ENCODE measurements around the gene PIGU. TPM values are rescaled to one million over a fixed set of nuclear protein-coding genes. Genes with fewer than 3 reads are reported as not detected.

The PIGU gene
- total RNA-seq, 2 experiments from 2014 or later = 17.0 to 19.1 TPM

DNA sequence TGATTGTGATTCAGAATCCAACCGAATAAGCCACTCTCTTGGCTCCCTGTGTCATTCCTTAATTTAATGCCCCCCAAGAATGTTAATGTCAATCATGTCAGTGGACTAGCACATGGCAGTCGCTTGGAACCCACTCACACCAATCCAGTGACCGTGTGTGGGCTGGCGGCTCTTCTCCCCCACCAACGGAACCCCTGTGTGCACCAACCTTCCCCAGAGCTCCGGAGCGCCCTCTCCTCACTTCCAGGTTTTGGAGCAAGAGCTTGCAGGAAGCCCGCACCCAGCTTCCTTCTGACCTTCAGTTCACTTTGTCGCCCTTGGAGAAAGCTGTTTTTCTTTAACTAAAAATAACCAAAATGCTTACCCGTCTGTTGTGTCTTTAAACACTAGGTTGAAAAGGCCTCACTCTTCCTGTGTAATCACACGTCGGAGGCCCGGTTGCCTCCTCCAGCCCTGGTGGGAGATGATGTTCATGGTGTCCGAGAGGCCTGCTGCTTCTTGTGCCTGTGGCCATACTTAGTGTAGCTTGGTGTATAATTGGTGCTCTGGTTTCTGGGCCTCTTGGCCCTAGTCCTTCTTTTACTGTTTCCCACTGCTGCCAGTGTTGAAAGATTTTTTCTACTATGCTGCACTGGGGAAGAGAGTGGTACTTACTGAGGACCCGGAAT lies 136.2 kb downstream of the PIGU start:
- no peak for DNase-seq
- no peaks in the 10 kb centered on the region for H3K27me3 Mint-ChIP-seq
- no peaks in the 10 kb centered on the region for H3K9me3 Mint-ChIP-seq
- H3K4me1 Mint-ChIP-seq = peaks cover 9% of the 10 kb centered on the region
- H3K27ac Mint-ChIP-seq = no peak overlapping the region
- H3K4me3 Mint-ChIP-seq = no peak overlapping the region
- POLR2A ChIA-PET = no interaction called here
- ATAC-seq (ENCODE audit: low read depth) = no peak
- H3K36me3 Mint-ChIP-seq = peaks cover 2% of the 10 kb centered on the region

DNA sequence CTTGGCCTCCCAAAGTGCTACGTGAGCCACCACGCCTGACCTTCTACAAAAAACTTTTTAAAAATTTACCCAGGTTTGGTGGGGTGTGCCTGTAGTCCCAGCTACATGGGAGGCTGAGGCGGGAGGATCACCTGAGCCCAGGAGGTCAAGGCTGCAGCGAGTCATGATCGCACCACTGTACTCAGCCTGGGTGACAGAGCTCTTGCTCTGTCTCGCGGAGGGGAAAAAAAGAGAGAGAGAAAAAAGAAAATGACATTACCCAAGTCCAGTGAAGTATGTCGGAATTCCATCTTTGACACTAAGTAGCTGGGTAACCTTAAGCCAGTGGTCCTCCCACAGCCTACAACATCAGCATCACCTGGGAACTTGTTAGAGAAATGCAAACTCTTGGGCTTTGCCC lies 137.1 kb downstream of the PIGU start:
- DNase-seq = no peak
- Mint-ChIP-seq H3K4me3 (no peak overlapping the region), H3K27ac (no peak overlapping the region), H3K4me1 (peaks cover 9% of the 10 kb centered on the region), H3K9me3 (no peaks in the 10 kb centered on the region), H3K36me3 (peaks cover 2% of the 10 kb centered on the region), H3K27me3 (no peaks in the 10 kb centered on the region)
- POLR2A ChIA-PET = no interaction called here
- ATAC-seq (ENCODE audit: low read depth) = no peak

DNA sequence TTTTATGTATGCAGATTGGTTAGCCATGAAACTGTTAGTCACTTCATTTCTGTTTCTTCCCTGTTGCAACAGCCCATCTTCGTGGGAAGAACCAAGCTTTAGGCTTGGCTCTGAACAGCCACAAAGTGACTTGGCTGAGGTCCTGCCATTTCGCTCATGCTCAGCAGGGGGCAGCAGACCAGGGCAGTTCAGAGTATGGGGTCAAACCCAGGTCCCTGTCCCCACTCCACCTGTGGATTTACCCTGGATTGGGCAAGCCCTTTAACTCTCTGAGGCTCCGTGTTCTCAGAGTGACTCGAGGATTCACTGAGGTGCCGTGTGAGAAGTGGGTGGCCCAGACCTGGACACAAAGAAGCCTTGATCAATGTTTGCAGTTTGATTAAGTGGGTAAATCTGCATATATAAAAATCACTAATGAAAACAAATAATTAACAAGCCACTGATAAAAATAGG lies 138.2 kb downstream of the PIGU start:
- Mint-ChIP-seq H3K9me3 (no peaks in the 10 kb centered on the region), H3K36me3 (peaks cover 5% of the 10 kb centered on the region), H3K27me3 (no peaks in the 10 kb centered on the region), H3K27ac (no peak overlapping the region), H3K4me1 (peaks cover 5% of the 10 kb centered on the region), H3K4me3 (no peak overlapping the region)
- ATAC-seq (ENCODE audit: low read depth) (peak; percentile 56), DNase-seq (peak; percentile 56)
- POLR2A ChIA-PET = no interaction called here

DNA sequence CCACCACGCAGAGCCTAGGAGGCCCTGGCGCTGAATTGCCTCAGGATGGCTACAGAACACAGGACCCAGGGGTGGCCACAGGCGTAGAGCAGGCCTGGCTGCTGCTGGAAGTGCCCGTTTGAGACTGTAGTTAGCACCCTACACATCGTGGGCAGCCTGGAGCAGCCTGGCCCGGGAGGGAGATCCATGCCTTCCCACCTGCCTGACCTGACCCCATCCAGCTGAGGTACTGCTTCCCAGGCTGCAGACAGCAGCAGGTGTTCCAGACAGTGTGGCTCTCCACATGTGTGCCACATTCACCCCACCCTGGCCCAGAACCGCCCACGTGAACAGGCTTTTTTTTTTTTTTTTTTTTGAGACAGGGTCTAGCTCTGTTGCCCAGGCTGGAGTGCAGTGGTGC lies 139.2 kb downstream of the PIGU start:
- no peak overlapping the region for H3K4me3 Mint-ChIP-seq
- H3K4me1 Mint-ChIP-seq = peaks cover 5% of the 10 kb centered on the region
- peaks cover 5% of the 10 kb centered on the region for H3K36me3 Mint-ChIP-seq
- H3K9me3 Mint-ChIP-seq = no peaks in the 10 kb centered on the region
- ATAC-seq (ENCODE audit: low read depth) = no peak
- DNase-seq = no peak
- no peaks in the 10 kb centered on the region for H3K27me3 Mint-ChIP-seq
- POLR2A ChIA-PET = no interaction called here
- no peak overlapping the region for H3K27ac Mint-ChIP-seq

DNA sequence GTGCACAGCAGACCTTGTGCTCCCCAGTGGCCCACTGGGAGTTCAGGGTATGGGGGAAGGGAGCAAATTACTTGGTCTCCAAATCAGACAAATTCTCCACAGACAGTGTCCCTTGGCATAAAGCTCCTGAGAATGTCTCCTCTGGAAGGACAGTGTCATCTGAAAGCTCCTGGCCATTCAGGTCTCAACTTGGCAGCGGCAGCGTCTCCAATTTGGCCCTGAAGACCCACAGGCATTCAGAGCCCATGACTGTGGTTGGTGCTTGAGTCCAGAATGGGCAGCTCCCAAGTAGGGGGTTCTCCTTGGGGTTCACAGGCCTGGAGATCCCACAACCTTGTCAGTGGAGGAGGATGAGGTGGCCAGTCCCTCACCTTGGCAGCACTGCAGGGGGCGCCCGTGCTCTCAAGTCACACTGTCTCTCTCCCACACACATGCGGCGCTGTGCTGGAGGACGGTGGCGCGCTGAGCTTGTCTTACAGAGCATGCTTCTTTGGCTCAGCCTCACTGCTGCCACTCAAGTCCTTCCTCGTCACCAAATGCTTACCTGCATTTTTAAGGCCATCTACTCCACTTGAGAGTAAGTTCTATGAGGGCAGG lies 140.0 kb downstream of the PIGU start:
- POLR2A ChIA-PET = interaction anchor here (0.7 kb wide), 1 partner anchor 174 kb away, joined by 4 read pairs; the partner anchor contains the start of gene ITCH
- peaks cover 5% of the 10 kb centered on the region for H3K4me1 Mint-ChIP-seq

DNA sequence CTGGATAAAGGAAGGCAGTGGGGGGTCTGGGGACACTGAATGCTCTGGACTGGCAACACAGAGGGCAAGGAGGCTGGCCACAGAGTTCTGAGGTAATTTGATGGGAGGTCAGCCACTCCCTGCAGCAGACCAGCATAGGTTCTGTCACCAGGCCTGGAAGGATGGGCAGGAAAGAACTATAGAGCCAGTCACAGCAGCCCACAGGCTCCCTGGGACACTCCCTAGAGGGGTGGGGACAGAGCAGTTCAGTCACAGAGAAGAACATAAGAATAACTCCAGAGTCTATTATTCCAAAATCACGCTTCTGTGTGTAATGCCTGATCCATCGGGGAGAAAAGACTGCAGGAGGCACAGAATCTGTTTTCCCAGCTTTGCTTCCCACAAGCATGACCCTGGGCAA lies 141.0 kb downstream of the PIGU start:
- no peak overlapping the region for H3K27ac Mint-ChIP-seq
- DNase-seq (peak; percentile 6), ATAC-seq (ENCODE audit: low read depth) (no peak)
- no peaks in the 10 kb centered on the region for H3K9me3 Mint-ChIP-seq
- no peaks in the 10 kb centered on the region for H3K27me3 Mint-ChIP-seq
- peaks cover 1% of the 10 kb centered on the region for H3K4me1 Mint-ChIP-seq
- no peak overlapping the region for H3K4me3 Mint-ChIP-seq
- peaks cover 5% of the 10 kb centered on the region for H3K36me3 Mint-ChIP-seq
- POLR2A ChIA-PET = no interaction called here

More for the DNA sequence above, 140.0 kb downstream of the PIGU start:
- Mint-ChIP-seq H3K27ac (no peak overlapping the region), H3K36me3 (peaks cover 5% of the 10 kb centered on the region), H3K27me3 (no peaks in the 10 kb centered on the region), H3K4me3 (no peak overlapping the region), H3K9me3 (no peaks in the 10 kb centered on the region)
- ATAC-seq (ENCODE audit: low read depth) = peak; percentile 55
- DNase-seq = peak; percentile 46

DNA sequence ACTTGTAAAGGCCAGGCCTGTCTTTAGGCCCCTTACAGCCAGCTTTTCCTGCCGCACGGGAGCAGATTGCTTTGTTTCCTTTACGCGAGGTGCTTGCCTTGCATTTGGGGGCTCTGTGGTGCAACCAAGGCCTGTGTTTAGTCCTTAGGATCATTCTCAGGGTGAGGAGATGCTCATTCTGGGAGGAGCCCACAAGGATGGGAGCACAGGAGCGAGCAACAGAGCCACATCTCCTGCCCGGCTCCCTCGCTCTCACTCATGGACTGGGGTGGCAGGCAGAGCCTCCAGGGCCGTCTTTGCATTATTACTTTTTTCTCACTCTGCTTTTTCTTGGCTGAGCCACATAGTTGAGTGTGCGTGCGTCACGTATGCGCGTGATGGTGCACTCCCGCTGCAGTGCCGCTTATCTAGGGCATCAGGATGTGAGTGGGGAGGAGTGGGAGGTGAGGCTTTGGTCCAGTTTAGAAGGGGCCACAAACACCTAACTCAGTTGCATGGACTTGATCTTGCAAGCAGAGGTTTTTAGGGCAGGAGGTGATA lies 141.5 kb downstream of the PIGU start:
- H3K27me3 Mint-ChIP-seq = no peaks in the 10 kb centered on the region
- no peak for ATAC-seq (ENCODE audit: low read depth)
- H3K9me3 Mint-ChIP-seq = no peaks in the 10 kb centered on the region
- H3K36me3 Mint-ChIP-seq = peaks cover 4% of the 10 kb centered on the region
- H3K27ac Mint-ChIP-seq = no peak overlapping the region
- H3K4me1 Mint-ChIP-seq = peaks cover 1% of the 10 kb centered on the region
- no peak overlapping the region for H3K4me3 Mint-ChIP-seq
- POLR2A ChIA-PET = no interaction called here
- peak; percentile 11 for DNase-seq

DNA sequence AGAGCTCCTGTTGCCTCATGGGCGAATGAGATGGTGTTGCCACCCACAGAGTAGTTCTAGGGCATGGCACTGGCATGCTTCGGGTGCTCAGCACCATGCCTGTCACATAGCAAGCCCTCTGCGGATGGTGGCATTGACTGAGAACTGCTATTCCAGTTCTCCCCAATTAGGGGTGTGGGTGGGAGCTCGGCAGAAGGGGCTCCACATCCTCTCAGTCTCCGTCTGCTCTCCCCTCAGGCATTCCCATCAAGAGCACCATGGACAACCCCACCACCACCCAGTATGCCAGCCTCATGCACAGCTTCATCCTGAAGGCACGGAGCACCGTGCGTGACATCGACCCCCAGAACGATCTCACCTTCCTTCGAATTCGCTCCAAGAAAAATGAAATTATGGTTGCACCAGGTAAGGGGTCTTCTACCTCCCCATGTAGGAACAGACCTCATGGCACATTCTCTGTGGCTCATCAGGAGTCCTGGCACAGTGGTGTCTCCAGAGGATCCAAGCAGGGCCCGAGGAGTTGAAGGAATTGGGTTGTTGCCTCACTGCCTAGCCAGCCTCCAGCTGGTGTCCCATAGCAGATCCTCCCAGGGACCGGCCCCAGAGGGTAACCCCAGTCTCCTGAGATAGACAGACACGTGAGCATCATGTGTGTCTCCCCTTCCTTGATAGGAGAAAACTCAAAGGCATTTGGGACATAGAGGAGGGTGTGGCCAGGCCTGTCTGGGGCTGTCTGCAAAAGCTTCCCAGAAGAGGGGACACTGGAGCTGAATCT lies 142.3 kb downstream of the PIGU start:
- peaks cover 1% of the 10 kb centered on the region for H3K4me1 Mint-ChIP-seq
- no peak overlapping the region for H3K4me3 Mint-ChIP-seq
- no peak overlapping the region for H3K27ac Mint-ChIP-seq
- H3K27me3 Mint-ChIP-seq = no peaks in the 10 kb centered on the region
- DNase-seq = no peak
- POLR2A ChIA-PET = interaction anchor here (1.1 kb wide), 1 partner anchor 17 kb away, joined by 5 read pairs; no protein-coding TSS in a partner anchor
- peaks cover 3% of the 10 kb centered on the region for H3K36me3 Mint-ChIP-seq
- no peak for ATAC-seq (ENCODE audit: low read depth)
- H3K9me3 Mint-ChIP-seq = no peaks in the 10 kb centered on the region

DNA sequence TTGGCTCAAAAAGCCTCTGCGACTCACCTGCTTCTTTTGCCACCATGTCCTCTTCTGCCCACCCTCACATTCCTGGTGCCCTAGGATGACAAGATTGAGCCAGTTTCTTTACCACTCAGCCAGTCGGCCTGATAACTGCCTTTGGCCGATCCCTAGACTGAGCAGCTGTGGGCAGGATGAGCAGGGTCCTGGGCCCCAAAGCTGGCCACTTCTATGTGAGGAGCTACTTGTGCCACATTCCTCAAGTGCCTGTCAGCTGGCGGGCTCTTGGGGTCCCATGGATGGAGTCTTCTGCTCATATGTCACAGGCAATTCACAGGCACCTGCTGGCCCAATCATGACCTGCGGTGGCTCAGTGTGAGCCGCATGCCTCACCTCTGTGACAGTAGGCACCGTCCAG lies 144.1 kb downstream of the PIGU start:
- no peaks in the 10 kb centered on the region for H3K27me3 Mint-ChIP-seq
- POLR2A ChIA-PET = no interaction called here
- H3K27ac Mint-ChIP-seq = no peak overlapping the region
- ATAC-seq (ENCODE audit: low read depth) = no peak
- H3K4me1 Mint-ChIP-seq = peaks cover 1% of the 10 kb centered on the region
- DNase-seq = no peak
- no peak overlapping the region for H3K4me3 Mint-ChIP-seq
- H3K36me3 Mint-ChIP-seq = peaks cover 5% of the 10 kb centered on the region
- H3K9me3 Mint-ChIP-seq = no peaks in the 10 kb centered on the region

DNA sequence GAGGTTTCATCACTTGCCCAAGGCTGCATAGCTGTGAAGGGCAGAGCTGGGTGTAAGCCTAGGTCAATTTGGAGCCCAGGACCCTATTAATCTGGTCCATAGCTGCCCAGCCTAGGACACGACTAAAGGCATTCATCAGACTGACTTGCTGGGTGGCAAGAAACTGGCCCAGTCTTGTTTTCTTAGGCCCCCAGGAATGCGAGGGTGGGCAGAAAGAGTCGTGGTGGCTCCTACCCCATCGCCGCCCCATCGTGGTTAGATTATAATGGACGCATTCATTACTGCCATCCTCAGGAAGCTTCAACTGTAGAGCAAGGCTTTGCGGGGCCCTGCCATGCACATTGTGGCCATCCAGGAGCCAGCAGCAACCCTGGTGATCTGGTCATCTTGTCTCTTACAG lies 144.6 kb downstream of the PIGU start:
- no peak for DNase-seq
- no peak overlapping the region for H3K27ac Mint-ChIP-seq
- no peak for ATAC-seq (ENCODE audit: low read depth)
- H3K4me3 Mint-ChIP-seq = no peak overlapping the region
- H3K4me1 Mint-ChIP-seq = peaks cover 1% of the 10 kb centered on the region
- H3K9me3 Mint-ChIP-seq = no peaks in the 10 kb centered on the region
- POLR2A ChIA-PET = no interaction called here
- no peaks in the 10 kb centered on the region for H3K27me3 Mint-ChIP-seq
- peaks cover 5% of the 10 kb centered on the region for H3K36me3 Mint-ChIP-seq

DNA sequence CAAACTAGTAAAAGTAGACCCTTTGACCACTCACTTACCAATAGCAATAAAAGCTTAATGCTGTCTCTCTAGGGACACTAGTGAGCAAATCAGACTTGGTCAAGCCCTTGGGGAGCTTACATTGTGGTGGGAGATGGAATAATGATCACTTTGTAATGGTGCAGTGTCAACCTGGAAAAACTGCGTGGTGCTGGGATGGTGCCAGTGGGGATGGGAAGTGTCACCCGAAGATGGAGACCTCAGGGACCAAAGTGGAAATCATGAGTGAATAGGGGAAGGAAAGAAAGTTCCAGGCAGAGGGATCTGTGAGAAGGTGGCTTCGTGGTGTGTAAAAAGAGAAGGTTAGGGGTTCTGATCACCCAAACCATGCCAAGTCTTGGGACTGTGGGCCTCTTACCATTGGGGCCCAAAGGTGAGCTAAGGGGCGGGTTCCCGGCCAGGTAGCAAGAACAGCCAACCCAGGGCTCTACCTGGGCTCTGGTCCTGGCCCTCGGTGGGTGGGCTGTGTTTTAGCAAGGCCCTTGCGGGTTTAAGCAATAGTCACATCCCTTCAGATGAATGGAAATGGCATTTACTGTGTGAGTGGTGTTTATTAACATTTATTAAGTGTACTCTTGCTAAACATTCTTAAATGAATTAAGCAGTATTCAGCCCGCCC lies 145.2 kb downstream of the PIGU start:
- H3K27ac Mint-ChIP-seq = no peak overlapping the region
- no peaks in the 10 kb centered on the region for H3K9me3 Mint-ChIP-seq
- peaks cover 7% of the 10 kb centered on the region for H3K36me3 Mint-ChIP-seq
- POLR2A ChIA-PET = interaction anchor here (0.9 to 2.0 kb wide), 3 partner anchors 13 to 219 kb away, joined by 4 to 9 read pairs (median 4); partner anchors contain the start of gene DYNLRB1
- no peak for DNase-seq
- peaks cover 1% of the 10 kb centered on the region for H3K4me1 Mint-ChIP-seq
- ATAC-seq (ENCODE audit: low read depth) = no peak
- no peak overlapping the region for H3K4me3 Mint-ChIP-seq
- H3K27me3 Mint-ChIP-seq = no peaks in the 10 kb centered on the region

DNA sequence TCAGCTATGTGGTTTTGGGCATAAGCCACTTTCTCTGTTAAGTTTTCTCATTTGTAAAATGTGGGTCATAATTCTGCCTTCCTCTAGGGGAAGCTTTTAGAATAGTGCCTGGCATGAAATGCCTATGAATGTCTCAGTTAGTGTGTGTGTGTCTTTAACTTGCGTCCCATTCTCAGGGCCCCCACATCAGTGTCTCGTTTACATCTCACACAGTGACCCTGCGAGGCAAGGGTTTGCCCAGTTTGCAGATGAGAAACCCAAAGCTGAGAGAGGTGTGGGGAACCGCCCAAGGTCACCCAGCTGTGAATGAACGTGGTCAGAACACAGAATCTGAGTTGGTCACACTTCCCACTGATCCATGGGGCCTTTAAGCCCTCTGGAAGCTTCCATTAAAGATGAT lies 146.6 kb downstream of the PIGU start:
- Mint-ChIP-seq H3K27me3 (no peaks in the 10 kb centered on the region), H3K27ac (no peak overlapping the region), H3K4me1 (peaks cover 1% of the 10 kb centered on the region), H3K9me3 (no peaks in the 10 kb centered on the region), H3K4me3 (no peak overlapping the region), H3K36me3 (peaks cover 11% of the 10 kb centered on the region)
- ATAC-seq (ENCODE audit: low read depth) (no peak), DNase-seq (peak; percentile 6)
- POLR2A ChIA-PET = interaction anchor here (1.1 to 2.0 kb wide), 2 partner anchors 14 to 218 kb away, joined by 4 to 9 read pairs; partner anchors contain the start of gene DYNLRB1

DNA sequence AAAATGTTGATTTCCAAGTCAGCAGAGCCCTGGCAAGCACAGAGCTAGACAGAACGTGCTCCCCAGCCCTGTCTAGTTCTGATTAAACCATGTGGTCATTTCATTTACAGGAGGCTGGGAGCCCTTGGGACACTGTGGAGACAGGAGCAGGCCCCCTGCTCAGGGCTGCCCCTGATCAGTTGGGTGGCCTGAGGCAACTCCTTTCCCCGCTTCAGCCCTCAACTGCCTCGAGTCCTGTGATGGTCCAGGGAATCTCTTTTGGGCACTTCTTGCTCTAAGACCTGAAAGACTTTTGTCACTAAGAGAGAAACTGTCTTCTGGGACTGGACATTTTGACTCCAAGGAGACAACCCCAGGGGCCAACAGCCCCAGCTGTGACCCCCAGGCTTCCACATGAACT lies 147.2 kb downstream of the PIGU start:
- Mint-ChIP-seq H3K4me3 (no peak overlapping the region), H3K36me3 (peaks cover 11% of the 10 kb centered on the region), H3K27ac (no peak overlapping the region), H3K4me1 (peaks cover 1% of the 10 kb centered on the region), H3K9me3 (no peaks in the 10 kb centered on the region), H3K27me3 (no peaks in the 10 kb centered on the region)
- ATAC-seq (ENCODE audit: low read depth) (no peak), DNase-seq (peak; percentile 7)
- POLR2A ChIA-PET = interaction anchor here (2.0 kb wide), 1 partner anchor 13 kb away, joined by 9 read pairs; the partner anchor contains the start of gene DYNLRB1
